ENCODE data around the gene NFAT5.

- TF ChIP-seq, protein P1, sequence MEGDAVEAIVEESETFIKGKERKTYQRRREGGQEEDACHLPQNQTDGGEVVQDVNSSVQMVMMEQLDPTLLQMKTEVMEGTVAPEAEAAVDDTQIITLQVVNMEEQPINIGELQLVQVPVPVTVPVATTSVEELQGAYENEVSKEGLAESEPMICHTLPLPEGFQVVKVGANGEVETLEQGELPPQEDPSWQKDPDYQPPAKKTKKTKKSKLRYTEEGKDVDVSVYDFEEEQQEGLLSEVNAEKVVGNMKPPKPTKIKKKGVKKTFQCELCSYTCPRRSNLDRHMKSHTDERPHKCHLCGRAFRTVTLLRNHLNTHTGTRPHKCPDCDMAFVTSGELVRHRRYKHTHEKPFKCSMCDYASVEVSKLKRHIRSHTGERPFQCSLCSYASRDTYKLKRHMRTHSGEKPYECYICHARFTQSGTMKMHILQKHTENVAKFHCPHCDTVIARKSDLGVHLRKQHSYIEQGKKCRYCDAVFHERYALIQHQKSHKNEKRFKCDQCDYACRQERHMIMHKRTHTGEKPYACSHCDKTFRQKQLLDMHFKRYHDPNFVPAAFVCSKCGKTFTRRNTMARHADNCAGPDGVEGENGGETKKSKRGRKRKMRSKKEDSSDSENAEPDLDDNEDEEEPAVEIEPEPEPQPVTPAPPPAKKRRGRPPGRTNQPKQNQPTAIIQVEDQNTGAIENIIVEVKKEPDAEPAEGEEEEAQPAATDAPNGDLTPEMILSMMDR (IDR thresholded peaks at IDR 0.05), result no peak
- TF ChIP-seq POLR2A (IDR thresholded peaks at IDR 0.05), result no peak
Observed at GRCh38 chr16:69688589-69688988, 122.8 kb downstream of the NFAT5 start.
